Liver (tissue), 9 donors: Measurements from ENCODE around the gene LBHD1. TPM values are rescaled to one million over a fixed set of nuclear protein-coding genes. Genes with fewer than 3 reads are reported as not detected.

ENCODE experiments used
- DNase-seq: peaks from one replicate; pipeline ENCODE4 v3.0.0-alpha.2; 2017; ENCODE audit warnings: low spot score
- H3K27ac ChIP-seq, 2 donors: one replicate each; pipeline ENCODE4 v1.7.0; 2013; ENCODE audit warnings: inconsistent platforms in 2 of 2, low read length in 2 of 2, control low read depth in 1 of 2, low read depth in 1 of 2, mild to moderate bottlenecking in 1 of 2
- H3K27me3 ChIP-seq, 4 donors: one replicate each; pipeline versions ENCODE4 v1.6.1 to v1.7.0; 2013; ENCODE audit warnings: low read length in 3 of 4, inconsistent platforms in 1 of 4, mild to moderate bottlenecking in 1 of 4, moderate library complexity in 1 of 4; ENCODE audit not compliant: control insufficient read depth in 4 of 4, insufficient read depth in 4 of 4
- H3K36me3 ChIP-seq, 4 donors: one replicate each; pipeline versions ENCODE4 v1.6.1 to v1.7.0; 2013; ENCODE audit warnings: low read length in 3 of 4, mild to moderate bottlenecking in 3 of 4, low read depth in 1 of 4, moderate library complexity in 1 of 4; ENCODE audit not compliant: control insufficient read depth in 4 of 4, insufficient read depth in 3 of 4
- H3K4me1 ChIP-seq, 4 donors: one replicate each; pipeline versions ENCODE4 v1.6.1 to v1.7.0; 2013; ENCODE audit warnings: low read length in 3 of 4, mild to moderate bottlenecking in 3 of 4, moderate library complexity in 1 of 4; ENCODE audit not compliant: control insufficient read depth in 4 of 4, insufficient read depth in 4 of 4
- H3K4me3 ChIP-seq, 3 donors: one replicate each; pipeline versions ENCODE4 v1.6.1 to v1.7.0; 2013; ENCODE audit warnings: low read length in 3 of 3, control low read depth in 1 of 3, low read depth in 1 of 3, mild to moderate bottlenecking in 1 of 3
- H3K9ac ChIP-seq, 2 donors: one replicate each; pipeline ENCODE4 v1.7.0; 2013; ENCODE audit warnings: low read length in 2 of 2, mild to moderate bottlenecking in 2 of 2, moderate library complexity in 2 of 2, control low read depth in 1 of 2, low read depth in 1 of 2
- H3K9me3 ChIP-seq, 4 donors: one replicate each; pipeline versions ENCODE4 v1.6.1 to v1.7.0; 2013; ENCODE audit warnings: low read length in 3 of 4; ENCODE audit not compliant: control insufficient read depth in 4 of 4
- EGR1 ChIP-seq, 2 donors: IDR thresholded peaks; 2 replicates each; pipeline ENCODE4 v1.6.1; 2016 to 2018; ENCODE audit warnings: antibody characterized with exemption in 2 of 2, low read depth in 2 of 2
- FOXA1 ChIP-seq: IDR thresholded peaks from 2 replicates; pipeline ENCODE4 v1.6.1; 2016; ENCODE audit warnings: antibody characterized with exemption
- FOXA2 ChIP-seq: IDR thresholded peaks from 2 replicates; pipeline ENCODE4 v1.6.1; 2016; ENCODE audit warnings: antibody characterized with exemption
- GABPA ChIP-seq, 2 donors: IDR thresholded peaks in 1 of 2; conservative IDR thresholded peaks in 1 of 2; 2 replicates each; pipeline ENCODE4 v1.6.1; 2016; ENCODE audit warnings: antibody characterized with exemption in 2 of 2, mild to moderate bottlenecking in 1 of 2, moderate library complexity in 1 of 2
- HNF4A ChIP-seq, 2 donors: conservative IDR thresholded peaks; 2 replicates each; pipeline ENCODE4 v1.6.1; 2016; ENCODE audit warnings: antibody characterized with exemption in 2 of 2, mild to moderate bottlenecking in 2 of 2
- HNF4G ChIP-seq: IDR thresholded peaks from 2 replicates; pipeline ENCODE4 v1.6.1; 2016; ENCODE audit warnings: antibody characterized with exemption
- JUND ChIP-seq, 2 donors: IDR thresholded peaks; 2 replicates each; pipeline ENCODE4 v1.6.1; 2016; ENCODE audit warnings: antibody characterized with exemption in 2 of 2
- NR2F2 ChIP-seq: IDR thresholded peaks from 2 replicates; pipeline ENCODE4 v1.6.1; 2016; ENCODE audit warnings: antibody characterized with exemption
- RAD21 ChIP-seq, 2 donors: IDR thresholded peaks; 2 replicates each; pipeline ENCODE4 v1.6.1; 2016; ENCODE audit warnings: antibody characterized with exemption in 2 of 2, mild to moderate bottlenecking in 2 of 2
- RXRA ChIP-seq, 2 donors: IDR thresholded peaks; 2 replicates each; pipeline ENCODE4 v1.6.1; 2017 to 2018; ENCODE audit warnings: antibody characterized with exemption in 2 of 2, mild to moderate bottlenecking in 1 of 2
- SP1 ChIP-seq: IDR thresholded peaks from 2 replicates; pipeline ENCODE4 v1.6.1; 2018; ENCODE audit warnings: antibody characterized with exemption, mild to moderate bottlenecking
- TAF1 ChIP-seq: conservative IDR thresholded peaks from 2 replicates; pipeline ENCODE4 v1.6.1; 2016; ENCODE audit warnings: antibody characterized with exemption, mild to moderate bottlenecking
- YY1 ChIP-seq: IDR thresholded peaks from 2 replicates; pipeline ENCODE4 v1.6.1; 2016; ENCODE audit warnings: antibody characterized with exemption, mild to moderate bottlenecking
- WGBS: extraction: QIAGEN DNeasy Blood & Tissue Kit; methylation state at CpG from one replicate; pipeline ENCODE4 v1.1.7; 2013; 5-methylcytosine and 5-hydroxymethylcytosine counted together
- polyA plus RNA-seq, 2 donors: library from polyadenylated mRNA; stranded (reverse) in 1 of 2; unstranded in 1 of 2; fragments of 200-250 nt in 1 of 2; fragments of >200 nt in 1 of 2; fragmentation: Nextera tagmentation in 1 of 2; extraction: Ambion mirVana in 1 of 2; gene quantifications; one replicate each; pipeline versions ENCODE4 v1.2.1 to v1.2.3, GENCODE V29; 2013 to 2015
- total RNA-seq, 2 donors: library from RNA; depleted of rRNA; stranded (reverse); fragments of >200 nt; gene quantifications; one replicate each; pipeline ENCODE4 v1.2.3, GENCODE V29; 2014
- TF ChIP-seq, protein P1 (sequence below): IDR thresholded peaks from 2 replicates; pipeline ENCODE4 v1.6.1; 2016; ENCODE audit warnings: antibody characterized with exemption
- TF ChIP-seq, protein P2 (sequence below): IDR thresholded peaks from 2 replicates; pipeline ENCODE4 v1.6.1; 2016; ENCODE audit warnings: antibody characterized with exemption, mild to moderate bottlenecking
- TF ChIP-seq, protein P3 (sequence below): IDR thresholded peaks from 2 replicates; pipeline ENCODE4 v1.6.1; 2016; ENCODE audit warnings: antibody characterized with exemption
- TF ChIP-seq, protein P4 (sequence below): fragments of 150-350 bp; IDR thresholded peaks from 2 replicates; pipeline ENCODE4 v1.5.1; 2017; ENCODE audit warnings: improper control_type of control experiment, low read depth, low read length; ENCODE audit not compliant: missing input control
- TF ChIP-seq, protein P5 (sequence below): IDR thresholded peaks from 2 replicates; pipeline ENCODE4 v1.6.1; 2016; ENCODE audit warnings: antibody characterized with exemption
- donor health status: healthy.
- donor health status: healthy.
- donor health status: healthy.
- donor health status: healthy.
- donor health status: healthy.

The LBHD1 gene
- total and polyA plus RNA-seq, 4 donors: 1.6 to 4.4 (median 3.4) TPM

DNA sequence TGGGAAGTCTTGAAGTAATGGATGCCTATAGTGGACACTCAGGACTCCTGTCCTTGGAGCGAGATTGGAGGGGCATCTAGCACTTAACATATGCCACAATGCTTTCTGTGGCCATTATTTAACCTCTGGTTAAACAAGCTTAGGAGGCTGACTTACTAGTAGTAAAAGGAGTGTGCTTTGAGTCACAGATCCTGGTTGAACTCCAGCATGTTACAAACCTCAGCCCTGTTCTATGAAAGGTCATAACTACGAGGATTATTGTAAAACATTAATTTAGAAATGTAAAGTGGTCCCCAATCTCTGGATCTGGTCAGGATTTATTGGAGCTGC is 1.1 kb upstream of the LBHD1 start:
- Histone ChIP-seq H3K36me3 (peaks cover 0 to 6% (median 3%) of the 10 kb centered on the region in 4 donors), H3K4me3 (no peak overlapping the region), H3K4me1 (peaks cover 11 to 60% (median 49%) of the 10 kb centered on the region in 4 donors), H3K27me3 (no peaks in the 10 kb centered on the region), H3K9ac (no peak overlapping the region), H3K9me3 (no peaks in the 10 kb centered on the region), H3K27ac (no peak overlapping the region)
- DNase-seq: no peak
- 72% methylated on average over 2 of the region's 2 CpGs for WGBS
- TF ChIP-seq, protein P1, sequence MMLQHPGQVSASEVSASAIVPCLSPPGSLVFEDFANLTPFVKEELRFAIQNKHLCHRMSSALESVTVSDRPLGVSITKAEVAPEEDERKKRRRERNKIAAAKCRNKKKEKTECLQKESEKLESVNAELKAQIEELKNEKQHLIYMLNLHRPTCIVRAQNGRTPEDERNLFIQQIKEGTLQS: no peak
- TF ChIP-seq, protein P2, sequence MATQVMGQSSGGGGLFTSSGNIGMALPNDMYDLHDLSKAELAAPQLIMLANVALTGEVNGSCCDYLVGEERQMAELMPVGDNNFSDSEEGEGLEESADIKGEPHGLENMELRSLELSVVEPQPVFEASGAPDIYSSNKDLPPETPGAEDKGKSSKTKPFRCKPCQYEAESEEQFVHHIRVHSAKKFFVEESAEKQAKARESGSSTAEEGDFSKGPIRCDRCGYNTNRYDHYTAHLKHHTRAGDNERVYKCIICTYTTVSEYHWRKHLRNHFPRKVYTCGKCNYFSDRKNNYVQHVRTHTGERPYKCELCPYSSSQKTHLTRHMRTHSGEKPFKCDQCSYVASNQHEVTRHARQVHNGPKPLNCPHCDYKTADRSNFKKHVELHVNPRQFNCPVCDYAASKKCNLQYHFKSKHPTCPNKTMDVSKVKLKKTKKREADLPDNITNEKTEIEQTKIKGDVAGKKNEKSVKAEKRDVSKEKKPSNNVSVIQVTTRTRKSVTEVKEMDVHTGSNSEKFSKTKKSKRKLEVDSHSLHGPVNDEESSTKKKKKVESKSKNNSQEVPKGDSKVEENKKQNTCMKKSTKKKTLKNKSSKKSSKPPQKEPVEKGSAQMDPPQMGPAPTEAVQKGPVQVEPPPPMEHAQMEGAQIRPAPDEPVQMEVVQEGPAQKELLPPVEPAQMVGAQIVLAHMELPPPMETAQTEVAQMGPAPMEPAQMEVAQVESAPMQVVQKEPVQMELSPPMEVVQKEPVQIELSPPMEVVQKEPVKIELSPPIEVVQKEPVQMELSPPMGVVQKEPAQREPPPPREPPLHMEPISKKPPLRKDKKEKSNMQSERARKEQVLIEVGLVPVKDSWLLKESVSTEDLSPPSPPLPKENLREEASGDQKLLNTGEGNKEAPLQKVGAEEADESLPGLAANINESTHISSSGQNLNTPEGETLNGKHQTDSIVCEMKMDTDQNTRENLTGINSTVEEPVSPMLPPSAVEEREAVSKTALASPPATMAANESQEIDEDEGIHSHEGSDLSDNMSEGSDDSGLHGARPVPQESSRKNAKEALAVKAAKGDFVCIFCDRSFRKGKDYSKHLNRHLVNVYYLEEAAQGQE: no peak
- TF ChIP-seq RAD21 (IDR thresholded peaks at IDR 0.05) (no peak), FOXA2 (no peak), EGR1 (IDR thresholded peaks at IDR 0.05; ENCODE audit: low read depth in 2 of 2) (no peak), TAF1 (no peak), SP1 (no peak), FOXA1 (no peak), JUND (IDR thresholded peaks at IDR 0.05) (no peak), HNF4A (conservative IDR thresholded peaks at IDR 0.05) (no peak), GABPA (IDR thresholded peaks at IDR 0.05 in 1 of 2, conservative IDR thresholded peaks at IDR 0.05 in 1 of 2) (no peak), HNF4G (no peak), YY1 (no peak), RXRA (IDR thresholded peaks at IDR 0.05) (no peak), NR2F2 (no peak)
- TF ChIP-seq, protein P3, sequence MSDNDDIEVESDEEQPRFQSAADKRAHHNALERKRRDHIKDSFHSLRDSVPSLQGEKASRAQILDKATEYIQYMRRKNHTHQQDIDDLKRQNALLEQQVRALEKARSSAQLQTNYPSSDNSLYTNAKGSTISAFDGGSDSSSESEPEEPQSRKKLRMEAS: no peak
- TF ChIP-seq, protein P4, sequence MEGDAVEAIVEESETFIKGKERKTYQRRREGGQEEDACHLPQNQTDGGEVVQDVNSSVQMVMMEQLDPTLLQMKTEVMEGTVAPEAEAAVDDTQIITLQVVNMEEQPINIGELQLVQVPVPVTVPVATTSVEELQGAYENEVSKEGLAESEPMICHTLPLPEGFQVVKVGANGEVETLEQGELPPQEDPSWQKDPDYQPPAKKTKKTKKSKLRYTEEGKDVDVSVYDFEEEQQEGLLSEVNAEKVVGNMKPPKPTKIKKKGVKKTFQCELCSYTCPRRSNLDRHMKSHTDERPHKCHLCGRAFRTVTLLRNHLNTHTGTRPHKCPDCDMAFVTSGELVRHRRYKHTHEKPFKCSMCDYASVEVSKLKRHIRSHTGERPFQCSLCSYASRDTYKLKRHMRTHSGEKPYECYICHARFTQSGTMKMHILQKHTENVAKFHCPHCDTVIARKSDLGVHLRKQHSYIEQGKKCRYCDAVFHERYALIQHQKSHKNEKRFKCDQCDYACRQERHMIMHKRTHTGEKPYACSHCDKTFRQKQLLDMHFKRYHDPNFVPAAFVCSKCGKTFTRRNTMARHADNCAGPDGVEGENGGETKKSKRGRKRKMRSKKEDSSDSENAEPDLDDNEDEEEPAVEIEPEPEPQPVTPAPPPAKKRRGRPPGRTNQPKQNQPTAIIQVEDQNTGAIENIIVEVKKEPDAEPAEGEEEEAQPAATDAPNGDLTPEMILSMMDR: no peak
- TF ChIP-seq, protein P5, sequence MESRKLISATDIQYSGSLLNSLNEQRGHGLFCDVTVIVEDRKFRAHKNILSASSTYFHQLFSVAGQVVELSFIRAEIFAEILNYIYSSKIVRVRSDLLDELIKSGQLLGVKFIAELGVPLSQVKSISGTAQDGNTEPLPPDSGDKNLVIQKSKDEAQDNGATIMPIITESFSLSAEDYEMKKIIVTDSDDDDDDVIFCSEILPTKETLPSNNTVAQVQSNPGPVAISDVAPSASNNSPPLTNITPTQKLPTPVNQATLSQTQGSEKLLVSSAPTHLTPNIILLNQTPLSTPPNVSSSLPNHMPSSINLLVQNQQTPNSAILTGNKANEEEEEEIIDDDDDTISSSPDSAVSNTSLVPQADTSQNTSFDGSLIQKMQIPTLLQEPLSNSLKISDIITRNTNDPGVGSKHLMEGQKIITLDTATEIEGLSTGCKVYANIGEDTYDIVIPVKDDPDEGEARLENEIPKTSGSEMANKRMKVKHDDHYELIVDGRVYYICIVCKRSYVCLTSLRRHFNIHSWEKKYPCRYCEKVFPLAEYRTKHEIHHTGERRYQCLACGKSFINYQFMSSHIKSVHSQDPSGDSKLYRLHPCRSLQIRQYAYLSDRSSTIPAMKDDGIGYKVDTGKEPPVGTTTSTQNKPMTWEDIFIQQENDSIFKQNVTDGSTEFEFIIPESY: no peak
